T-helper 17 cell (primary cell): ENCODE measurements around the gene ASGR2. TPM values are rescaled to one million over a fixed set of nuclear protein-coding genes. Genes with fewer than 3 reads are reported as not detected.

ENCODE experiments used
- ATAC-seq: fragments of 150-1000 bp; cut with Tn5 transposase; 2 replicates; pipeline ENCODE4 v1.10.0; 2021; ENCODE audit warnings: mild to moderate bottlenecking, moderate library complexity
- DNase-seq, 3 donors: peaks; one replicate each; pipeline versions ENCODE4 v3.0.0 to v3.0.0-alpha.2; 2020 to 2021
- H3K9me3 ChIP-seq: one replicate; pipeline ENCODE4 v1.7.0; 2013; ENCODE audit warnings: low read length, mild to moderate bottlenecking; ENCODE audit not compliant: control insufficient read depth, poor library complexity, severe bottlenecking
- H3K27ac Mint-ChIP-seq: one replicate; pipeline ENCODE4 v1.8.0; 2022; ENCODE audit warnings: mild to moderate bottlenecking, moderate library complexity, mixed read lengths
- H3K27me3 Mint-ChIP-seq: one replicate; pipeline ENCODE4 v1.8.0; 2022; ENCODE audit warnings: mixed read lengths
- H3K36me3 Mint-ChIP-seq: one replicate; pipeline ENCODE4 v1.8.0; 2022; ENCODE audit warnings: low read depth, mixed read lengths
- H3K4me1 Mint-ChIP-seq: one replicate; pipeline ENCODE4 v1.8.0; 2022; ENCODE audit warnings: mild to moderate bottlenecking, mixed read lengths
- H3K4me3 Mint-ChIP-seq: one replicate; pipeline ENCODE4 v1.8.0; 2022; ENCODE audit warnings: mild to moderate bottlenecking, moderate library complexity, mixed read lengths
- total RNA-seq, 4 donors: library from RNA in 2 of 4; stranded (reverse) in 2 of 4; gene quantifications; one replicate each; pipeline ENCODE4 v1.2.3 and lab custom pipeline; 2022 to 2026

Gene ASGR2
- total RNA-seq, 2 donors from 2014 or later = 0.67 to 0.78 TPM

GRCh38 chr17:7114875-7115614 is 423 bp upstream of the ASGR2 start:
- ATAC-seq = no peak
- H3K36me3 Mint-ChIP-seq = no peaks in the 10 kb centered on the region

GRCh38 chr17:7113273-7114071 is 1.1 kb downstream of the ASGR2 start:
- no peak overlapping the region for H3K27ac Mint-ChIP-seq
- DNase-seq (no peak), ATAC-seq (no peak)
- H3K27me3 Mint-ChIP-seq = peaks cover 9% of the 10 kb centered on the region
- no peaks in the 10 kb centered on the region for H3K9me3 ChIP-seq
- H3K4me1 Mint-ChIP-seq = peaks cover 10% of the 10 kb centered on the region
- peaks cover 3% of the 10 kb centered on the region for H3K36me3 Mint-ChIP-seq
- no peak overlapping the region for H3K4me3 Mint-ChIP-seq

More at GRCh38 chr17:7114875-7115614, 423 bp upstream of the ASGR2 start:
- Mint-ChIP-seq H3K4me3 (no peak overlapping the region), H3K27ac (no peak overlapping the region), H3K27me3 (peaks cover 10% of the 10 kb centered on the region), H3K4me1 (peaks cover 2% of the 10 kb centered on the region)
- no peak for DNase-seq
- no peaks in the 10 kb centered on the region for H3K9me3 ChIP-seq

DNA sequence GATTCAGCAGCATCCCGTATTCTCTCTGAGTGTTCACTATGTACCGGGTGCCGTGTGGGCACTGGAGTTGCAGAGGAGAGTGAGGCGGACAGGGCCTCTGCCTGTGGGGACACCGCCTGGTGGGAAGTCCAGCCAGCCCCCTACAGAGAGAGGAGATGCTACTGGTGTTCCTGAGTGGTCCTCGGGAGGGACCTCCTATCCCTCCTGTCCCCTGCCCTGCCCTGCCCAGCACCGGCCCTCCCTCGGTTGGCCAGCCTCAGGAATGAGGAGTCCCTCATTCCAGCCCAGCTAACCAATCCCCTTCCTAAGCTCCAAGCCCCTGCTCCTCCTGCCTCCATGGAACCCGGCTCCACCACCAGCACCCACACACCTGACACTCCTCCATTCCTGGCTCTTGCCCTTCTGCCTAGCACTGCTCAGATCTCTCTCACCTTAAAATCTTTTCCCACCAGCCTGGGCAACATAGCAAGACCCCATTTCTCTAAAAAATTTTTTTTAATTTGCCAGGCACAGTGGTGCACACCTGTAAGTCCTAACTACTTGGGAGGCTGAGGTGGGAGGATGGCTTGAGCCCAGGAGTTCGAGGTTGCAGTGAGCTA is 2.0 kb downstream of the ASGR2 start:
- Mint-ChIP-seq H3K27ac (no peak overlapping the region), H3K4me1 (peaks cover 10% of the 10 kb centered on the region), H3K4me3 (no peak overlapping the region), H3K36me3 (peaks cover 3% of the 10 kb centered on the region), H3K27me3 (peaks cover 12% of the 10 kb centered on the region)
- DNase-seq (no peak), ATAC-seq (no peak)
- no peaks in the 10 kb centered on the region for H3K9me3 ChIP-seq

GRCh38 chr17:7111784-7112509 is 2.7 kb downstream of the ASGR2 start:
- Mint-ChIP-seq H3K27ac (peak overlapping the region; percentile 76), H3K4me3 (no peak overlapping the region), H3K27me3 (peaks cover 17% of the 10 kb centered on the region), H3K4me1 (peaks cover 14% of the 10 kb centered on the region), H3K36me3 (peaks cover 7% of the 10 kb centered on the region)
- ATAC-seq (no peak), DNase-seq (no peak)
- no peaks in the 10 kb centered on the region for H3K9me3 ChIP-seq

DNA sequence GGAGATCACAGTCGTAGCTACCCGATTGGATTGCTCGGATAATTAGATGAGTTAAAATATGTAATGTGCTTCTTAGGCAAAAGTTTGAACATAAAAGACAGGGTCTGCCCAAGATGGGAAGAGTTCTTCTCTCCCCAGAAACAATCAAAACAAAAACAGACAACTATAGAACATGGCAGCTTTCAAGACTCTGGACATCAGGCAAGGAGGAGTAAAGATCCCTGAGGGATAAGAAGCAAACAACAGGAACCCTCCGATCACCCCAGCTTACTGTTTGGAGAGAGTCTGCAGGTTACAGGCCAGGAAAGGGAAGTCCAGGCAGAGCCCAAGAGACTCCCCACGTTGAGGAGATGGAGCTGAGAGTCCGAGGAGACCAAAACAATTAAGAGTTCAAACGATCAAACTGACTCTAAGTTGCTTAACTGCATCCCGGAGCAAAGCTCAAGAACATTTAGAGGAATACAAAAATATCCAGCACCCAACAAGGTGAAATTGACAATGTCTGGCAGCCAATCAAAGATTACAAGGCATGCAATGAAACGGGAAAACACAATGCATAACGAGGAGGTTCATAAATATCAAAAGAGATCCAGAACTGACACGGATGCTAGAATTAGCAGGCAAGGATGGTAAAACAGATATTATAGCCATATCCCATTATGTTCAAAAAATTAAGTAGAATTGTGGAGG is 3.9 kb downstream of the ASGR2 start:
- no peak for ATAC-seq

DNA sequence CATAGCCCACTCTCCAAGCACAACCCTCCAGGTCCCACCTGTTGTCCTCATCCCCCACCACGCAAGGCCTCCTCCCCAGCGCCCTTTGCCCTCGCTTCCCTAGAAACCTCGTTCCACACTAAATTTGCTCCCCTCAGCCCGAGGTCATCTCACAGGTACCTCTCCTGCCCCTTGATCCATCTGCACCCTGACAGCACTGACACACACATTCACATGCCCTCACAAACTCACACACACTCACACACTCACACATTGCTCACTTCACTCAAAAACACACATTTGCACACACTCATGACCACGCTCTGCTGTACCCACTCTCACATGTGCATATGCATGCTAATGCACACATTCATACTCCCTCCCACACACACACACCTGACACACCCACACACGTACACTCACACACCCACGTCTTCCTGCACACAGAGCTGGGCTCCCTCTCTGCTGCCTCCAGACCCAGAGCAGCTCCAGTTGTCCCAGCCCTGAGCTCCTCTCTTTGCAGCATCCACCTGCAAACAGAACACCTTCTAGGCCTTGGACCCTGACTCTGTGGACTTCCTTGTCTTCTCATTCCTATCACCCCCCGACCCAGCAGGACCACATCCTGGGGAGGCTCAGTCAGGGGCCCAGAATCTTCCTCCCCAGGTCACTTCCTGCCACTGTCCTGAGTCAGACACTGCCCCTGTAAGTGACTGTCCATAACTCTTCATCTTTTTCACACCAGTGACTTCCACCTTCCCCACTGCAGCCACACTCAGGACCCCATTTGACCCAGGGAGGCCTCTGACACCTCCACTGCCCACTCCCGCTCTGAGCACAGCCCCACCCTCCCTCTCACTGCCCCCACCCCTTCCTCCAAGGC is 4.9 kb downstream of the ASGR2 start:
- DNase-seq (no peak), ATAC-seq (no peak)
- H3K27me3 Mint-ChIP-seq = peaks cover 17% of the 10 kb centered on the region
- H3K4me1 Mint-ChIP-seq = peaks cover 14% of the 10 kb centered on the region
- H3K36me3 Mint-ChIP-seq = peaks cover 7% of the 10 kb centered on the region
- H3K4me3 Mint-ChIP-seq = peak overlapping the region; percentile 15
- no peaks in the 10 kb centered on the region for H3K9me3 ChIP-seq
- H3K27ac Mint-ChIP-seq = no peak overlapping the region

More for the DNA sequence above, 3.9 kb downstream of the ASGR2 start:
- Mint-ChIP-seq H3K27me3 (peaks cover 17% of the 10 kb centered on the region), H3K4me3 (no peak overlapping the region), H3K36me3 (peaks cover 7% of the 10 kb centered on the region), H3K4me1 (peaks cover 14% of the 10 kb centered on the region), H3K27ac (peak overlapping the region; percentile 76)
- no peaks in the 10 kb centered on the region for H3K9me3 ChIP-seq
- DNase-seq = no peak

DNA sequence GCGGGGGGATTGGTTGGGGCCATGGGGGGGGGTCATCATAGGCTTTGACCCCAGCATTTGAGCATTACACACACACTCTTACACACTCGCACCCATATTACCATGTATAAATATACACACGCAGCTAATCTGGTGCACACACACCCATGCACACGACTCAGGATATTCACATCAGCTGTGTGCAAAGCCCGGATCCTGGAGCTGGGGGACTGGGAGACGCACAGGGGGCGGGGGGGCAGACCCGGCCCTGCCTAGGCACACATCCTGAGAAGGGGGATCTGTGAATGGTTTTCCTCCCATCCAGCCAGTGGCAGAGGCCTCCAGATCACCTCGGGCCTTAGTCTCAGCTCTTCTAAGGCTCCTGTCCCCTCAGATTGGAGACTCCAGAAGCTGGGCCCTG is 5.6 kb downstream of the ASGR2 start:
- DNase-seq (no peak), ATAC-seq (no peak)
- Mint-ChIP-seq H3K27me3 (peaks cover 17% of the 10 kb centered on the region), H3K36me3 (peaks cover 7% of the 10 kb centered on the region), H3K4me1 (peaks cover 14% of the 10 kb centered on the region), H3K4me3 (no peak overlapping the region), H3K27ac (no peak overlapping the region)
- no peaks in the 10 kb centered on the region for H3K9me3 ChIP-seq

- H3K36me3 Mint-ChIP-seq = peaks cover 7% of the 10 kb centered on the region
- H3K4me3 Mint-ChIP-seq = no peak overlapping the region
- DNase-seq (no peak), ATAC-seq (no peak)
- H3K9me3 ChIP-seq = no peaks in the 10 kb centered on the region
- H3K4me1 Mint-ChIP-seq = peaks cover 14% of the 10 kb centered on the region
- peaks cover 17% of the 10 kb centered on the region for H3K27me3 Mint-ChIP-seq
- H3K27ac Mint-ChIP-seq = no peak overlapping the region
Measured at GRCh38 chr17:7108560-7108925, 6.1 kb downstream of the ASGR2 start.

GRCh38 chr17:7107795-7108559 is 6.6 kb downstream of the ASGR2 start:
- Mint-ChIP-seq H3K27me3 (peaks cover 23% of the 10 kb centered on the region), H3K4me1 (peaks cover 14% of the 10 kb centered on the region), H3K27ac (no peak overlapping the region), H3K4me3 (no peak overlapping the region), H3K36me3 (peaks cover 7% of the 10 kb centered on the region)
- no peak for DNase-seq
- H3K9me3 ChIP-seq = no peaks in the 10 kb centered on the region
- ATAC-seq = no peak

- no peaks in the 10 kb centered on the region for H3K9me3 ChIP-seq
- no peak overlapping the region for H3K27ac Mint-ChIP-seq
- no peak overlapping the region for H3K4me3 Mint-ChIP-seq
- H3K27me3 Mint-ChIP-seq = peaks cover 31% of the 10 kb centered on the region
- DNase-seq = no peak
- peaks cover 12% of the 10 kb centered on the region for H3K4me1 Mint-ChIP-seq
- no peak for ATAC-seq
- H3K36me3 Mint-ChIP-seq = peaks cover 7% of the 10 kb centered on the region
Measured at GRCh38 chr17:7107012-7107754, 7.4 kb downstream of the ASGR2 start.

GRCh38 chr17:7102421-7102820 is 12.2 kb downstream of the ASGR2 start:
- DNase-seq (no peak), ATAC-seq (no peak)
- H3K9me3 ChIP-seq = no peaks in the 10 kb centered on the region
- H3K27me3 Mint-ChIP-seq = peaks cover 36% of the 10 kb centered on the region
- H3K4me1 Mint-ChIP-seq = peaks cover 2% of the 10 kb centered on the region
- no peak overlapping the region for H3K4me3 Mint-ChIP-seq
- peaks cover 2% of the 10 kb centered on the region for H3K36me3 Mint-ChIP-seq
- no peak overlapping the region for H3K27ac Mint-ChIP-seq
